ENCODE results near the gene MSTO1. TPM values are rescaled to one million over a fixed set of nuclear protein-coding genes. Genes with fewer than 3 reads are reported as not detected.
"Not testable (repeated sequence)": the region's sequence is repeated elsewhere in the genome, so short reads cannot be mapped to it uniquely, and the experiment has no call there.

Gene MSTO1
- total RNA-seq, 2 experiments from 2014 or later: 68.6 to 82.9 TPM

- Histone ChIP-seq H3K4me3 (ENCODE audit: low read depth, low read length, poor library complexity, severe bottlenecking) (no peak overlapping the region), H3K36me3 (ENCODE audit: insufficient read depth, low read length) (no peaks in the 10 kb centered on the region), H3K27ac (ENCODE audit: low read depth, low read length, poor library complexity, severe bottlenecking) (no peak overlapping the region), H3K9me2 (ENCODE audit: insufficient read depth, low read length) (no peaks in the 10 kb centered on the region), H3K79me2 (ENCODE audit: insufficient read depth, low read depth, low read length) (no peaks in the 10 kb centered on the region), H2AFZ (ENCODE audit: low read length) (peak overlapping the region; percentile 72; the same call in 1 of the 2 replicates), H3K4me1 (ENCODE audit: insufficient read depth, low read length, poor library complexity, severe bottlenecking) (peaks cover 9% of the 10 kb centered on the region), H4K20me1 (ENCODE audit: insufficient read depth, low read length) (no peaks in the 10 kb centered on the region), H3K9me3 (ENCODE audit: low read length) (peaks cover 15% of the 10 kb centered on the region; the same call in 1 of the 2 replicates), H3K4me2 (ENCODE audit: low read length) (peak overlapping the region; percentile 46; the same call in 1 of the 2 replicates)
- no peak for DNase-seq (ENCODE audit: low spot score)
- no TSS peak for BruUV-seq (replicated peaks)
- intact Hi-C loops (cut with micrococcal nuclease; ENCODE audit: unreplicated experiment): no loop called here
- ChIA-PET POLR2A (interaction anchor here (0.6 kb wide), 1 partner anchor 46 kb away, joined by 3 read pairs; no protein-coding TSS in a partner anchor), CTCF (ENCODE audit: unreplicated experiment) (no interaction called here)
- TF ChIP-seq CTCF (conservative IDR thresholded peaks at IDR 0.05; ENCODE audit: low read length): no peak
- no peak for TF ChIP-seq EZH2phosphoT487 (IDR thresholded peaks at IDR 0.05; ENCODE audit: borderline replicate concordance, low read depth, low read length)
These were observed 26.6 kb downstream of the MSTO1 start for GRCh38 chr1:155636397-155637153.

GRCh38 chr1:155640367-155640766 is 30.3 kb downstream of the MSTO1 start:
- no peak overlapping the region for H3K27ac ChIP-seq (ENCODE audit: low read depth, low read length, poor library complexity, severe bottlenecking)
- no peak for TF ChIP-seq CTCF (conservative IDR thresholded peaks at IDR 0.05; ENCODE audit: low read length)
- no peak for TF ChIP-seq EZH2phosphoT487 (IDR thresholded peaks at IDR 0.05; ENCODE audit: borderline replicate concordance, low read depth, low read length)
- no peaks in the 10 kb centered on the region for H3K36me3 ChIP-seq (ENCODE audit: insufficient read depth, low read length)
- CTCF ChIA-PET (ENCODE audit: unreplicated experiment): no interaction called here
- no peak for DNase-seq (ENCODE audit: low spot score)
- POLR2A ChIA-PET: interaction anchor here (0.7 kb wide), 1 partner anchor 274 kb away, joined by 5 read pairs; no protein-coding TSS in a partner anchor
- no peaks in the 10 kb centered on the region for H4K20me1 ChIP-seq (ENCODE audit: insufficient read depth, low read length)
- peaks cover 31% of the 10 kb centered on the region for H3K9me3 ChIP-seq (ENCODE audit: low read length)
- H3K4me1 ChIP-seq (ENCODE audit: insufficient read depth, low read length, poor library complexity, severe bottlenecking): peaks cover 9% of the 10 kb centered on the region
- no peaks in the 10 kb centered on the region for H3K79me2 ChIP-seq (ENCODE audit: insufficient read depth, low read depth, low read length)
- no TSS peak for BruUV-seq (replicated peaks)
- no peak overlapping the region for H2AFZ ChIP-seq (ENCODE audit: low read length)
- intact Hi-C loops (cut with micrococcal nuclease; ENCODE audit: unreplicated experiment): no loop called here
- H3K9me2 ChIP-seq (ENCODE audit: insufficient read depth, low read length): no peaks in the 10 kb centered on the region
- H3K4me2 ChIP-seq (ENCODE audit: low read length): no peak overlapping the region
- no peak overlapping the region for H3K4me3 ChIP-seq (ENCODE audit: low read depth, low read length, poor library complexity, severe bottlenecking)

GRCh38 chr1:155642559-155643180 is 32.7 kb downstream of the MSTO1 start:
- peaks cover 31% of the 10 kb centered on the region for H3K9me3 ChIP-seq (ENCODE audit: low read length)
- CTCF ChIA-PET (ENCODE audit: unreplicated experiment); H3K4me2 ChIP-seq (ENCODE audit: low read length); H3K4me3 ChIP-seq (ENCODE audit: low read depth, low read length, poor library complexity, severe bottlenecking); H3K9me2 ChIP-seq (ENCODE audit: insufficient read depth, low read length); H3K36me3 ChIP-seq (ENCODE audit: insufficient read depth, low read length); H2AFZ ChIP-seq (ENCODE audit: low read length); POLR2A ChIA-PET; BruUV-seq (replicated peaks); H3K27ac ChIP-seq (ENCODE audit: low read depth, low read length, poor library complexity, severe bottlenecking); H3K79me2 ChIP-seq (ENCODE audit: insufficient read depth, low read depth, low read length); H3K4me1 ChIP-seq (ENCODE audit: insufficient read depth, low read length, poor library complexity, severe bottlenecking); H4K20me1 ChIP-seq (ENCODE audit: insufficient read depth, low read length); intact Hi-C loops (cut with micrococcal nuclease; ENCODE audit: unreplicated experiment): not testable (repeated sequence)
- peak; percentile 37 for DNase-seq (ENCODE audit: low spot score)

Data from OCI-LY7 (cell line).